Fibroblast of lung (primary cell): ENCODE data around the gene RANBP1.

Experiments
- EZH2 ChIP-seq: IDR thresholded peaks from 2 replicates; pipeline ENCODE4 v1.5.1; 2012; ENCODE audit warnings: low read length, control low read depth, mild to moderate bottlenecking; ENCODE audit errors: missing control alignments
- TF ChIP-seq, protein P1 (sequence below), 2 donors: IDR thresholded peaks in 1 of 2; conservative IDR thresholded peaks in 1 of 2; 1 replicate in 1 of 2; 2 replicates in 1 of 2; pipeline ENCODE4 v1.5.1; 2011 to 2012; ENCODE audit warnings: low read length in 2 of 2, control low read depth in 1 of 2, inconsistent platforms in 1 of 2, low read depth in 1 of 2, mild to moderate bottlenecking in 1 of 2

DNA sequence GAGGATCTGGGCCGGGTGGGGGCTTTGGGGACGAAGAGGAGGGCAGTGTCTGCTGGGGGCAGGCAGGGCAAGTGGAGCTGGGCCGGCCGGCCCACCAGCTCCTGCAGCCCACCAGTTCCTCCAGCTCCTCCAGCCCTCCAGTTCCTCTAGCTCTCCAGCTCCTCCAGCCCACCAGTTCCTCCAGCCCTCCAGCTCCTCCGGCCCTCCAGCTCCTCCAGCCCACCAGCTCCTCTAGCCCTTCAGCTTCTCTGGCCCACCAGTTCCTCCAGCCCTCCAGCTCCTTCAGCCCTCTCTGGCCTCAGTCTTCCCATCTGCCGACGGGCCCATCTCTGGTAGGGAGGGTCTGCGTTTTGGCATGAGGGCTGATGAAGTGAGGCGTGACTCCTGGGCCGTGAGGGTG is 44.1 kb downstream of the RANBP1 start:
- TF ChIP-seq EZH2, result no peak
- TF ChIP-seq, protein P1, sequence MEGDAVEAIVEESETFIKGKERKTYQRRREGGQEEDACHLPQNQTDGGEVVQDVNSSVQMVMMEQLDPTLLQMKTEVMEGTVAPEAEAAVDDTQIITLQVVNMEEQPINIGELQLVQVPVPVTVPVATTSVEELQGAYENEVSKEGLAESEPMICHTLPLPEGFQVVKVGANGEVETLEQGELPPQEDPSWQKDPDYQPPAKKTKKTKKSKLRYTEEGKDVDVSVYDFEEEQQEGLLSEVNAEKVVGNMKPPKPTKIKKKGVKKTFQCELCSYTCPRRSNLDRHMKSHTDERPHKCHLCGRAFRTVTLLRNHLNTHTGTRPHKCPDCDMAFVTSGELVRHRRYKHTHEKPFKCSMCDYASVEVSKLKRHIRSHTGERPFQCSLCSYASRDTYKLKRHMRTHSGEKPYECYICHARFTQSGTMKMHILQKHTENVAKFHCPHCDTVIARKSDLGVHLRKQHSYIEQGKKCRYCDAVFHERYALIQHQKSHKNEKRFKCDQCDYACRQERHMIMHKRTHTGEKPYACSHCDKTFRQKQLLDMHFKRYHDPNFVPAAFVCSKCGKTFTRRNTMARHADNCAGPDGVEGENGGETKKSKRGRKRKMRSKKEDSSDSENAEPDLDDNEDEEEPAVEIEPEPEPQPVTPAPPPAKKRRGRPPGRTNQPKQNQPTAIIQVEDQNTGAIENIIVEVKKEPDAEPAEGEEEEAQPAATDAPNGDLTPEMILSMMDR (conservative IDR thresholded peaks at IDR 0.05 in 1 of 2, IDR thresholded peaks at IDR 0.05 in 1 of 2; ENCODE audit: low read depth in 1 of 2, low read length in 2 of 2), result no peak
